Measurements from ENCODE around the gene UMOD. TPM values are rescaled to one million over a fixed set of nuclear protein-coding genes. Genes with fewer than 3 reads are reported as not detected.

UMOD gene
- polyA plus RNA-seq (ENCODE audit: insufficient read depth in 1 of 5, insufficient read length in 5 of 5, low replicate concordance in 1 of 5): 1 to 10 TPM in 1 of 5 donors, not detected in 4; 1.8 TPM
- long read RNA-seq, donor 1: 0 reads
- long read RNA-seq, donor 2: 0 reads
- long read RNA-seq, donor 3: 0 reads
- long read RNA-seq, donor 4: 0 reads
- long read RNA-seq, donor 5: 0 reads
- long read RNA-seq, donor 6: 0 reads
- long read RNA-seq, donor 7: 0 reads
- long read RNA-seq, donor 8: 0 reads

GRCh38 chr16:20352615-20353014 is at the start of gene UMOD:
Gene UMOD (minus strand): TSS chr16:20352715. CDS start chr16:20350737, 1,978 bp downstream.
- no peak for DNase-seq

DNA sequence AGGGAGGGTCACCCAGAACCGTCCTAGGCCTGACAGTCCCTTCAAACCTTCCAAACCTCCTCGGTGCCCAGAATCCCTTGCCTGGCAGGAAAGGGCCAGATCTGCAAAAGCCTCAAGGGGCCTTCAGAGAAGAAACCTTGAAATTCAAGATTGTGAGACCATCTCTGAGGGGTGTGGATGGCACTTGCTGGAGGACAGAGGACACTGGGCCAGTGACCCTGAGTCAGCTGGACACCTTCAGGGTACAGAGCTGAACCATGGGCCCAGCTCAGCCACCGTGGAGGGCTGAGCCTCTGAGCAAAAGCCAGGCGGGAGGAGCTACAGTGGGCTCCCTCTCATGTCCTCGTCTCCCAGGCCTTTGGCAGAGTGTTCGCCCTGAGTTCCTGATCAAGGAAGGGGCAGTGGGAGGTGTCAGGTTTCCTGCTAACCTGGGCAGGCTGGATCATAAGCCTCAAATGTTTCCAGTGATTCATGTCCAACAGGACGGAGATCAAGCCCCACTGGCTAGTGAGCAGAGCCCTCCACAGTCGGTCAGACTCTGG is 49.0 kb upstream of the UMOD start:
- DNase-seq: no peak

DNA sequence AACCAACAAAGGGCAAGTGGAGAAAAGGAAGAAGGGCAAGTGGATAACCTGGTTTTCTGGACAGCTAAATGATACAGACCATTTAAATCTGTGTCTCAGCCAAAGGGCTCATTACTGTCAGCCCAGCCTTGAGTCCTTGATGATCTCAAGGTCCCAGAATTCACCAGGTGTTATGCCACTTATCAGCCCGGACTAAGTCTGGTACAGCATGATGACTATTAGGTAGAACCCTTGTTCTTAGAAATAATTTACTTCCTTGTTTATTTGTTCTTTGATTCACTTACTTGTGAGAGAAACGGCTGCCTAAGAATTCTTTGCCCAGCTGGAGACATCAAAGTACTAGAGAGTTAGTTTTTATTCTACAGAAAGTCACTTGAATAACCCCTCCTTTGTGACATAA is 48.6 kb upstream of the UMOD start:
- no peak for DNase-seq

GRCh38 chr16:20399185-20399584 is 46.7 kb upstream of the UMOD start:
- DNase-seq: no peak

DNA sequence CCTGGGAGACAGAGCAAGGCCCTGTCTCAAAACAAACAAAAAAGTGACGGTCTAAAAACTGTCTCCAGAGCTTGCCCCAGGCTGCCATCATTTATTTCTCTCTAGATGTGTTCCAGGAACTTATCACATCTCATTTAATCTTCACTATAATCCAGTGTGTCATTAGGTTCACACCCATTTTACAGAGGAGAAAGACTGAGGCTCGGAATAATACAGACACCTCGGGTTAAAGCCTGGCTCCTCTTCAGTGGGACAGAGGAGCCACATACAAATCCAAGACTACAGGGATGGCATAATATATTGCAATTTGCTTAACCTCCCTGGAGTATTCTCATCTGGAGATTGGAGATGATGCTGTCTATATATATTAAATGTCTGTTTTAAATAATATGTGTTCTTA is 46.1 kb upstream of the UMOD start:
- DNase-seq: no peak

- DNase-seq: no peak
Observed at GRCh38 chr16:20397468-20398074, 45.1 kb upstream of the UMOD start.

DNA sequence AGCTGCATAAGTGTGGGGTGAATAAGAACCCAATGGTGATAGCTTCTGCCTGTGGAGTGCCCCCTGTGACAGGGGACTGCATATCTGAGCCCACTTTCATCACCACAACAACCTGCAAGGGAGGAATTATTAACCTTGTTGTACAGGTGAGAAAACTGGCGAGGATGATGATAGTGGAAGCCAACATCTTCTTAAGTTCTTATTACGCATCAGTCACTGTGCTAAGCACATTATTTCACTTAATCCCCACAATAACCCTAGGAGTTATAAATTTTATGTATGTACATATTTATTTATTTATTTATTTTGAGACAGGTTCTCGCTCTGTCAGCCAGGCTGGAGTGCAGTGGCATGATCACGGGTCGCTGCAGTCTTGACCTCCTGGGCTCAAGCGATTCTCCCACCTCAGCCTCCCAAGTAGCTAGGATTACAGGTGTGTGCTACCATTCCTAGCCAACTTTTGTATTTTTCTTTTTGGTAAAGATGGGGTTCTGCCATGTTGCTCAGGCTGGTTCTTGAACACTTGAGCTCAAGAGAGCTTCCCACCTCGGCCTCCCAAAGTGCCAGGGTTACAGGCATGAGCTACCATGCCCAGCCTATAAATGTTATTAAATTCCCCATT is 44.4 kb upstream of the UMOD start:
- DNase-seq: no peak

DNA sequence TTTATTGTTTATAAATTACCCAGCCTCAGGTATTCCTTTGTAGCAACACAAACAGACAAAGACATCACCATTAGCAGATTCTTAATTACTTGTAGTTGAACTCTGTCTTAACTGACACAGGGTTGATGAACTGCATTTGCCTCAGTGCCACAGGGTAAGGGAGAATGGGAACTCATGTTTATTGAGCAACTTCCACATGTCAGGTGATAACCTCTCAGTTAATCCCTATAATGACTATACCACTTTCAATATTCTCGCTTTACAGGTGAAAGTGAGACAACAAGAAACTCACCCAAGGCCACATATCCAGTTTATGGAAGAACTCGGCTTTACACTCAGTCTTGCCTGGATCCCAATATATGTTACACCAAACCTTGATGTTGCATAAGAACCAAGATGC is 43.4 kb upstream of the UMOD start:
- DNase-seq: no peak

DNA sequence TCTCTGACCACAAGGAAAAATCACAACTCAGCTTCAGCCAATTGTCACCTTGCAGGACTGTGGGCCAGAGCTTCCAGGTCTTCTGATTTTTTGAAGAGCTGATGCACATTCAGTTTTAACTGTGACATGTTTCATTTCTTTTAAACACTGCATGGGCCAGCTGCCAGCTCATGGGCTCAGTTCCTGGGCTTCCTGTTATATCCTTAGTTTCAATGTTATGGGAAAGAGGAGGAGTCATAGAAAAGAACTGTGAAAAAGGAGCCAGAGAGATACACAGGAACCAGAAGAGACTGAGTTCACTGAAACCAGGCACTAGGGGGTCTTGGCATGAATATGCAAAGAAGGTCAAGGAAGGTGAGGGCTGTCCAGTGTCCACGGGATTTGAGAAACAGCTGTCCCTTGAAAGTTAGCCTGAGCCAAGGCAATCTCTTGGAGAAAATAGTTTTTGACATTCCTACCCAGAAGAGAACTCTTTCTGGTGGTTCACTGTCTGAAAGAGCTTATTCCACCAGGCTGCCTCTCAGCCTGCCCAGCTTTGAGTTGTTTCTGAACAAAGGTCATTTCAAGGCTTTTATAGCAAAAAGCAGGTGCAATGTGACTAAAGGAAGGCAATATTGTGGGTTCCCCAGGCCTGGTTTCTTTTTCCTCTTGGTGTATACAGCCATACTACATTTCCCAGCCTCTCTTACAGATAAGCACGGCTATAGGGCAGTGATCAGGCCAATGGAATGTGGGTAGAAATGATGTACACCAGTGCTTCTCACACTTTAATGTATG is 41.5 kb upstream of the UMOD start:
- peak; percentile 35 to 43 for DNase-seq

GRCh38 chr16:20391045-20391444 is 38.5 kb upstream of the UMOD start:
- DNase-seq: no peak

DNA sequence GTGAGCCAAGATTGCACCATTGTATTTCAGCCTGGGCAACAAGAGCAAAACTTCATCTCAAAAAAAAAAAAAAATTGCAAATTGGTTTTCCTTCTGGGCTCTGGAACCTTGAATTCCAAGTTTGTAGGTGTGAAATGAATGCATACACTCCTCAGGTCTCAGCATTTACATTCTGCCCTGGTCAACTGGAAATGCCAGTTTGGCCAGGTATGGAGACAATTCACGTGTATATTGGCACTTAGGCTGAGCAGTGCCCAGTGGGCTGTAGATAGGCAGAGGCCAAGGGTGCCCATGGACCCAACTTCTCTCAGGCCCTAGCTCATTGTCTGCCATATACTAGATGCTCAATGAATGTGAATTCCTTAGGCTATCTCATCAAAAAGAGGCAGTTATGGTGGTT is 36.3 kb upstream of the UMOD start:
- DNase-seq: no peak

GRCh38 chr16:20387978-20388377 is 35.5 kb upstream of the UMOD start:
- DNase-seq: no peak

DNA sequence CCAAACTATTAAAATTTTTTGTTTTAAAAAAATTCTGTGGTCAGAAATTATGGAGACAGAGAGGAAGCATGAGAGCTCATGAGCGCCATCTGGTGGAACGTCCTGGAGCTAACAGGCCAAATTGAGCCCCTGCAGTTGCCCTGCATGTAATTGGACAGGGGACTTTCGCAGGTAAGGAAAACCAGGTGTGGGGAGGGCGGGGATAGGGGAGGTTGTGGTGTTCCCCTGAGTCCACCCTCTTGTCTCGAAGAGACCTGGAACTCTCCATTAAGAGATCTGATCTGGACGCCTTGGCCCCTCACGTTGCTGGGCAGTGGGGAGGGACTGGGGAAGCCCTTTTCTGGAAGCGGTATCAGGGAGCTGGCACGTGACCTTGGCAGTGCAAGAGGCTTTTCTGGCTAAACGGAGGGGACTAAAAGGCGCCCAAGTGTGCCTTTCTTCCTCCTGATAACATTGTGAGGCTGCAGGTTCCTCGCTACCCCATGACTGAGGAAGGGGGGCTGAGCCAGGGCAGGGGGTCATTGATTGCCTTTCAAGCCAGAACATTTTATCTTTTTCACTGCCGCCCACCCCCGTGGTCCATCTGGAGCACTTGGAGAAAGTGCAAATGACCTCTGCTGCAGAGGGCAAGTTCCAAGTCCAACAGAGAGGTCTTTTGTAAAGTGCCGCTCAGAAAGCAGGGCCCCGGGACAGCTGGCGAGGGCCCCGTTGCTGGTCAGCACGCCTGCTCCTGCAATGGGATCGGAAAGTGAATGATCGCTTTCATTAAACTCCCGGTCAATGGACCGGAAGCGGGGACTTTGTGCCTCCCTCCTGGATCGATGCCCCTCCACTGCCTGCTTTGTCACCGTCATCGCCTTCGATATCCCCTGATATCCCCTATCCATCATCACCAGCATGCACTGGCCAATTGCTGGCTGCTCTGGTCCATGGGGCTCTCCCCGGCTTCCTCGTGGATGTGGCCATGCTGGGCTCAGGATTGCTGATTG is 33.6 kb upstream of the UMOD start:
- peak; percentile 26 to 27 for DNase-seq

DNA sequence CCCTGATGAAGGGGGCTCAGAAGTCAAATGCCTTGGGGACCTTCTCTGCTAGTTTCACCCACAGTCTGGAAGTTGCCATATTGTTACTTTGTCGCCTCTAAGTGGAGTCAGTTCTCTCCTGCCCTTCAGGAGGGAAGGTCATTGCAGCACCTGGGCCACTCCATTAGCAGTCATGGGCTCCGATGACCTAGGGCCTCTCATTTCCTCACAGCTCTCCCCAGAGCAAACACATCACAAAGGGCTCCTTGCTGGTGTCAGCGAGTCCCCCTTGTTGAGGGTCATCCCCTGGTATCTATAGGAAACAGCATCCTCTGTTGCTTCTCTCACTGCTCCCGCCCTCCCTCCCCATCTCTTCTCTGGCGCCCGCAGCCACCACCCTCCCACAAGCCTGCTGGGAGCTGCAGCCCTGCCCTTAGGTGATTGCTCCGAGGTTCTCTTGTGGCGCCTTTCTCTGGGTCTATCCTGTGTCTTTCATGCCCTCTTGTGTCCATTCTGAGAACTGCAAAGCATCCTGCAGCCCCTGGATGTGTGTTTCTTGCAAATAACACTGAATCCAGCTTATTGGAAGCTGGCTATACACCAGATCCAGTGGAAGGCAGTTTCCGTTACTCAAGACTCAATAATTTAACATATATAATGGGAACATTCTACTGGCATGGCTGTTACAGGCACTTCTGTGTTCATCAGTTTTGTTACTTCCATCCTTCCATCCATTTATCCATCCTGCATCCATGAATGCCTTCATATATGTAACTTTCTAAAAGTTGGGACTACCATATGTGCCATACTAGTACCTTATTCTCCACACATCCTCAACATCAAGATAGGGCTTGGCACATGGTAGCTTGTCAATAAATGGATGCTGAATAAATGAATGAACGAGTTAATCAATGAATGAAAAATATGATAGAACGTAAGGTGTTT is 30.9 kb upstream of the UMOD start:
- DNase-seq: peak; percentile 23 to 53

DNA sequence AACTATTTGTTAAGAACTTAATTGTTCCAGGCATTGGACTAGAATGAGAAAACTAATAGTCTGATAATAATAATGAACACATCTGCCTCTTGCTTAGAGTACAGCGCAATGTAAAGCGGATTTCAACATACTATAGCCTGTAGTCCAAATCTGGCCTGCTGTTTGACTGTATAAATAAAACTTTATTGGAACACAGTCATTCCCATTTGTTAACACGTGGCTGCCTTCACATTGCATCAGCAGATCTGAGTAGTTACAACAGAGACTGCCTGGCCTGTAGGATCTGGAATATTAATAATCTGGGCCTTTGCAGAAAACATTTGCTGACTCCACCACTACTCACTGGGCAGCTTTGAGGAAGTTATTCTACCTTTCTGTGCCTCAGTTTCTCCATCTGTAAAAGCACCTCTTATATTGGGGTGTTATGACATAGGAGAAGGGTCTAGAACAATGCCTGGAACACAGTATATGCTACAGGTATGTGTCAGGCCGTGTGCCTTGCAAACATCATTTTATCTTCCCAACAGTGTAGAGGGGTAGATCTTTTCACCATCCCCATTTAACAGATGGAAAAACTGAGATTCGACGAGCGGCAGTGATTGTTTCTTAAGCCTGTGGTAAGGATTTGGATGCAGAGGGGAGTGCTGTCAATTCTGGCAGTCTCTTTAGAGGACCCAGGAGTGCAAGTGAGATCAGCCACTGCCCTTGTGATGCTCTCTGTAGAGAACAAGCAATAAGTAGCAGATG is 29.9 kb upstream of the UMOD start:
- no peak for DNase-seq

DNA sequence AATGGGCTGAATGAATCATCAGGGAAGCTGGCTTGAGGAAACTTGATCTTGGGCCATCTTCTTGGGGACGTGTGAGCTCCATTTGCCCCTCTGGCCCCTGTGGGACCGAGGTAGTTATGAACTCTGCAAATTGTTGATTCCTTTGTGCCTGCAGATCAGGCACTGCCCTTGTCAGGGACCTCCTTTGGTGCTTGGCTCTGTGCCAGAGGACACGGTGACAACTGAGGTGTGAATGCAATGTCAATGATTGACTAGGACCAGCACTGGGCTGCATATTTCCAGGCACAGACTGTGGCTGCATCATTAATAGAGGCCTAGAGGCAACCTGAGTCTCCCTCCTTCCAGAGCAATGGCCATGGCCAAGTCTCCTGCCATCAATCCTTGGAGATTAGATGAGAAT is 28.3 kb upstream of the UMOD start:
- no peak for DNase-seq

DNA sequence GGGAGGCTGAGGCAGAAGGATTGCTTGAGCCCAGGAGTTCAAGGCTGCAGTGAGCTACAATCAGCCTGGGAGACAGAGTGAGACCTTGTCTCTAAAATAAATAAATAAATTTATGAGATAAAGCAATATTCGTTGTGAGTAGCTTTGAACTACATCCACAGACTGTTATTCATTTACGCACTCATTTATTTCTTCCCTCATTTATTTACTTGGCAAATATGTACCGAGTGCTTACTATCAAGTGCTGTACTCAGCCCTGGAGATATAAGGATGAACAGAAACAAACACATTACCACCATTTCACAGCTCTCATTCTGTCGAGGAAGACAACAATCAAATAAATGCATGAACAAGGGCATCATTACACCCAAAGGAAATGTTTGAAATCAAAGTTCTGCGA is 24.7 kb upstream of the UMOD start:
- no peak for DNase-seq

DNA sequence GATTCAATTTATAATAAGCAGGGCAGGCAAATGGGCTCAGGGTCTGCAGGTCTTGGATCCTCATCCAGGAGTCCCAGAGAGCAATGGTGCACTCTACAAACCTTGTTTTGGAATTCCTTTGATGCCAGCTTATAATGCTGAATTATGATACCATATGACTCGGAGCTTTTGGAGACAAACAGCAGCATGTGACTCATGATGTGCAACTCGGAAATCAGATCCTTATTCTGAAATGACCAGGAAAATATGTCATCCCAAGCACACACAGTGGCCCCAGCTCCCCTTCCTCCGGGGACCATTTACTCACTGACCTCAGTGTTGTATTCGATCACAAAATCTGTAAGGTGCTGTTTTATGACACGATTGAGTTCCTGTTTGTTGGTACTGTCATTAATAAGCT is 20.2 kb upstream of the UMOD start:
- no peak for DNase-seq

- DNase-seq: no peak
Observed at GRCh38 chr16:20369452-20370054, 17.0 kb upstream of the UMOD start.

Data from right lung (tissue), 10 donors.